GM19025 (cell line): ENCODE data around the gene PDLIM5.
"Not testable (repeated sequence)": the region's sequence is repeated elsewhere in the genome, so short reads cannot be mapped to it uniquely, and the experiment has no call there.

Experiments
- ATAC-seq: cut with Tn5 transposase; IDR thresholded peaks from one replicate; pipeline ENCODE4 v1.9.1; 2021; ENCODE audit warnings: mild to moderate bottlenecking, low read depth, moderate library complexity; ENCODE audit not compliant: unreplicated experiment

PDLIM5 gene

GRCh38 chr4:94459462-94460161 lies 7.9 kb downstream of the PDLIM5 start:
- ATAC-seq = no peak

DNA sequence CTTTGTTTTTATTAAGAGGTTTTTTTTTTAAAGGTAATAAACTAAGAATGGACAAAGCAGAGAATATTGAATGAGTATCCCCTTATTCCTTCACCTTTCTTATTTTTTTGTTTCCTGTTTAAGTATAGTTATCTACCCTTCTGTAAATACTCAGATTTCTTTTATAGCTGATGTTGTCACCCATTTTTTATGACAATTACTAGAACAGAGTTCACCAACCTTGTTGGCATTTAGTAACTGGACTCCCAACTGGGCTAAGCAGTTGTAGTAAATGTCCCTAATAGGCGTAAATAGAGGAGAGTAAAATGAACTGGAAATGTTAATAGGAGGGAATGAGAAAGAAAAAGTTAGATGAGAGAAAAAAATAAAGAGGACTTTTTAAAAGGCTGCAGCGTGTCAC lies 9.8 kb downstream of the PDLIM5 start:
- no peak for ATAC-seq

- ATAC-seq = no peak
Measured at GRCh38 chr4:94462572-94462971, 10.8 kb downstream of the PDLIM5 start.

GRCh38 chr4:94463771-94464170 lies 12.0 kb downstream of the PDLIM5 start:
- no peak for ATAC-seq

- ATAC-seq = no peak
Measured at GRCh38 chr4:94466371-94466770, 14.6 kb downstream of the PDLIM5 start.

DNA sequence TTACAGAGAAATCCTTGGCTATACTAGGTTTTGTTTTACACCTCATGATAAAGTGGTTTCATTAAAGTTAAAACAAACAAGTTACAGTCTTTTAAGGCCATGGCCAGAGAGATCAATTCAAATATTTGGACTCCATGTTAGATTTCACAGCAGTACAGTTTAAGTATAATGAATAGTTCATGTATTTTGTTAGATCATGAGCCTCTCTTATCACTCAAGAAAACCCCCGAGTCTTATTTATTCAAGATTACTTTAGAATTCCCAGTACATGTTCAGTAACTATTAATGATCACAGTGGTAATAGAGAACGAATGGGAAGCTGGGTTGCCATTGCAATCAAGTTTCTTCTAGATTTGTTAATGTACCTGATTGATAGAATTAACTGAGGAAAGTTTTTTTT lies 15.2 kb downstream of the PDLIM5 start:
- ATAC-seq = no peak

- ATAC-seq = no peak
Measured at GRCh38 chr4:94468093-94468769, 16.5 kb downstream of the PDLIM5 start.

DNA sequence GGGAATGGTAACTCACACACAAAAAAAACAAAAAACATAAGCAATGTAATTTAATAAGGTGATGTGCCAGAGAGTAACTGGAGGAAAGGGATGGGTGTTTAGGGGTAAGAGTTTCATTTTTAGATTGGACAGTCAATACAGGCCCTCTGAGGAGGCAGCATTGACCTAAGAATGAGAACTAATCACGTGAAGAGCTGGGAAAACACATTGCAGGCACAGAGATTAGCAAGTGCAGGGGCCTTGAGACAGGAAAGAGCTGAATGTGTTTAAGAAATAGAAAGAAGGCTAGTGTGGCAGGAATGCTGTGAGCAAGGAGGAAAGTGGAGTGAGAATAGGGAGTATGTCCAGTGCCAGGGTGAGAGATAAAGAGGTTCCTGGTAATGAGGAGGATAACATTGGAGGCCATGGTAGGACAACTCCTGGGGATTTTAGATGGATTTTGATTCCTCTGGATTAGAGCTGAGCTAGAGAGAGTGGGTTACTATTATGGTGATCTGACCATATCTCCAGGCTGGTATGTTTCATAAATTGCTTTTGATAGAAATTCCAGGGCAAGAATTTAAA lies 17.6 kb downstream of the PDLIM5 start:
- peak; percentile 45 for ATAC-seq

DNA sequence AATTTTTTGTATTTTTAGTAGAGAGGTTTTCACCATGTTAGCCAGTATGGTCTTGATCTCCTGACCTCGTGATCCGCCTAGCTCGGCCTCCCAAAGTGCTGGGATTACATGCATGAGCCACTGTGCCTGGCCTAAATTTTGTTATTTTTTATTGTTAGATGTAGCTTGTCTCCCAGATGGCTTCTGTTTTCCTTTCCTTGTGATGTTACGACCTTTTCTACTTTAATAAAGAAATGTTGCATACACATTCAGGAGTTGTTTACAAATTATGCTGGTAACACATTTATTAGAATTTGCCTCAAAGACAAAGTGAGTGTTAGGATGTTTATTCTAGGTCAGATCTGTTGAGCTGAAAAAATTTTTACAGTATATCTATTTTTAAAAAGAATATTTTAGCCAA lies 18.4 kb downstream of the PDLIM5 start:
- no peak for ATAC-seq

DNA sequence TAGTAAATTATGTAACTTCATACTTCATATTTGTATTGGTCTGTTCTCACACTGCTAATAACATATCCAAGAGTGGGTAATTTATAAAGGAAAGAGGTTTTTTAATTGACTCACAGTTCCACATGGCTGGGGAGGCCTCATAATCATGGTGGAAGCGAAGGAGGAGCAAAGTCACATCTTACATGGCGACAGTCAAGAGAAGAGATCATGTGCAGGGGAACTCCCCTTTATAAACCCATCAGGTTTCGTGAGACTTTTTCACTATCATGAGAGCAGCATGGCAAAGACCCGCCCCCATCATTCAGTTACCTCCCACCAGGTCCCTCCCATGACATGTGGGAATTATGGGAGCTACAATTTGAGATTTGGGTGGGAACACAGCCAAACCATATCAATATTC lies 19.0 kb downstream of the PDLIM5 start:
- ATAC-seq = not testable (repeated sequence)

GRCh38 chr4:94472056-94472826 lies 20.5 kb downstream of the PDLIM5 start:
- ATAC-seq = no peak

GRCh38 chr4:94475050-94475449 lies 23.3 kb downstream of the PDLIM5 start:
- ATAC-seq = no peak

DNA sequence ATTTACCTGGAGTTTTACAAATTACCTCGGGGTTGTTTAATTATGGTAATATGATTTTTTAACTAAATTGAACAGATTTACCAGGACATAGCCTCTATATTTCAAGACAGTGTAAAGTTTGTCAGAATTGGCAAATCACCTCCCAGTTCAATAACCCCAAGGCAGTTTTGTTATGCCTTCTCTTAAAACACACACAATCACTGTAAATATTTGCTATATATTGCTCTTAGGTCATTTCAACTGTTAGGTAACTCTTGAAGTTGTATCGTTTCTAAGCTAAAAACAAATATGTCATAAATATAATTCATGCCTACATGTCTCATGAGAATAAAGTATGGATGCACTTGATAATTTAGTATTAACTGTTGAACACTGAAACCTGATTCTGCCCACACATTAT lies 24.1 kb downstream of the PDLIM5 start:
- no peak for ATAC-seq

GRCh38 chr4:94477227-94477626 lies 25.5 kb downstream of the PDLIM5 start:
- no peak for ATAC-seq

DNA sequence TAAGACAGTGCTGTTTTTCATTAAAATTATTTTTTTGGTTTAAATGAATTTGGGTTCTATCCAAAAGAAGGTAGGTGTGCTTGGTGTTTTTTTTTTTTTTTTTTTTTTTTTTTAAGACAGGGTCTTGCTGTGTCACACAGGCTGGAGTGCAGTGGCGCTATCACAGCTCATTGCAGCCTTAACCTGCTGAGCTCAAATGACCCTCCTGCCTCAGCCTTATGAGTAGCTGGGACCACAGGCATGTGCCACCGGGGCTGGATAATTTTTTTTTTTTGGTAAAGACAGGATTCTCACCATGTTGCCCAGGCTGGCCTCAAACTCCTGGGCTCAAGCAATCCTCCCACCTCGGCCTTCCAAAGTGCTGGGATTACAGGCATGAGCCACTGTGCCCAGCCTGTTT lies 27.1 kb downstream of the PDLIM5 start:
- not testable (repeated sequence) for ATAC-seq

DNA sequence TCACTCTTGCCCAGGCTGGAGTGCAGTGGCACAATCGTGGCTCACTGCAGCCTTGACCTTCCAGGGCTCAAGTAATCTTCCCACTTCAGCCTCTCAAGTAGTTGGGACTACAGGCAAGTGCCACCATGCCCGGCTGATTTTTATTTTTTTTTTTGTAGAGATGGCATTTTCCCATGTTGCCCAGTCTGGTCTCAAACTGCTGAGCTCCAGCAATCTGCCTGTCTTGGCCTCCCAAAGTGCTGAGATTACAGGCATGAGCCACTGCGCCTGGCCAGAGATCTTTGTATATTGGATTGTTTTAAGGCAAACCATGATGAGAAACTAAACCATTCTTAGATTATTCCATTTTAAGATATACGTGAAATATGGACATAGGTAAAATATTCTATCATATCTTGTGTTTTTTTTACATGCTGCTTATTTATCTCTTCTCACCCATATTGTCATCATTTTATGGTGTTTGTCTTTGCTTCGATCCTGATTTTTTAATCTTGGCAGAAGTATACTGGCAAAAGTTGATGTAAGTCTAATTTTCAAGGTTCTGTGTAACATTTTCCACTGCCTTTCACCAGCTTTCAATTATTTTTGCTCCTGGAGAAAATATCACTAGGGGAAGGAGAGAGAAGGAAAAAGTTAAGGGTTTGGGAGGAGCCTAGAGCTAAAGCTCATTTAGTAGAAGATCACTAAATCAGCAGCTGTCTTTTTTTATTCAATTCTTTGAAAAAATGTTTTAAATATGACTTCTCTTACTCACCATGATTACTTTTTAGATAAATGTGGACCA lies 27.8 kb downstream of the PDLIM5 start:
- ATAC-seq = no peak

DNA sequence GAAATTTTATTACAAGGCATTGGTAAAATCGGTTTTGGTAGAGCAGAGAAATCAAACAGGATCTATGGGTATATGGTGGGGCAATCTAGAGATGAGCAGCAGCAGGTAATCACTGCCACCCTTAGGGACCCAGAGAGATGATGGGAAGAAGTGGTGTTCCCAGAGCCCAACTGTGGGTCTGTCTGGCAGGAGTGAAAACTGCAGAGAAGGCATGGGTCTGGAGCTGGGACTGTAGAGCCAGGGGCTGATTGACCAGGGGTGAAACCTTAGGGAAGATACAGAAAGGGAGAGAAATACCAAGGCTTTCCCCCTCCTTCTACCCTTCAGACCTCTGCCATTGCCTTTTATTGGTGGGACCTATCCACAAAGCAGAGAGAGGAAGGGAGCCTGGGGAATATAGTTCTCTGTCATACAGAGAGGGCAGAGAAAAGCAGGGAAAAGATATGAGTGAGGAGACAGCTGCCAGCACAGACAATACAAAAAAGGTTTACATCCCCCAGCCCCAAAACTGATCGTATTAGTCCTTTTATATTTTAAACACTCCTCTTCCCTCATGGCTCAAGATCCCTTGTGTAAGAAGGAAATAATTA lies 28.7 kb downstream of the PDLIM5 start:
- ATAC-seq = no peak

GRCh38 chr4:94483895-94484294 lies 32.2 kb downstream of the PDLIM5 start:
- no peak for ATAC-seq

GRCh38 chr4:94484818-94485217 lies 33.1 kb downstream of the PDLIM5 start:
- no peak for ATAC-seq

- no peak for ATAC-seq
Measured at GRCh38 chr4:94486372-94486801, 34.6 kb downstream of the PDLIM5 start.
